C4-2B (cell line): Measurements from ENCODE around the gene UBE2U.

Source experiments
- H3K27ac ChIP-seq: fragments of 450-650 bp; 2 replicates; pipeline ENCODE4 v1.5.1; 2017
- ZFX ChIP-seq: fragments of 450-650 bp; IDR thresholded peaks from 2 replicates; pipeline ENCODE4 v1.6.1; 2017
- TF ChIP-seq, protein P1 (sequence below): fragments of 450-650 bp; conservative IDR thresholded peaks from 2 replicates; pipeline ENCODE4 v1.5.1; 2017; ENCODE audit warnings: mild to moderate bottlenecking

UBE2U gene

DNA sequence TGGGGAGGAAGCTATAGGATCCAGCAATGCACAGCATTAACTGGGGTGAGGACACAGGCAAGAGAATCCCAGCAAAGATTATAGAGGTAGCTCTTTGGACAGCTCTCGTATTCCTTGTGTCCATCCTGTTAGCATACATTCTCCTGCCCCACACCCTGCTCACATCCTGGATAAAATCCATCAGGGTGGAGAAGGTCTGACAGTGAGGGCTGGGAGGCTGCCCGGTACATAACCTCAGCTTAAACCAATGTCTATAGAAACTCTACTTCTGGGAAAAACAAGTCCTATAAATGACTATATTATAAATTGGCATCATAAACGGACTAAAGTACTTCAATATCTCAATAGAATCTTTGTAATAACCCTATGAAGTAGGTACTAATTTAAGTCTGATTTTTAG, 36.8 kb upstream of the UBE2U start:
- TF ChIP-seq, protein P1, sequence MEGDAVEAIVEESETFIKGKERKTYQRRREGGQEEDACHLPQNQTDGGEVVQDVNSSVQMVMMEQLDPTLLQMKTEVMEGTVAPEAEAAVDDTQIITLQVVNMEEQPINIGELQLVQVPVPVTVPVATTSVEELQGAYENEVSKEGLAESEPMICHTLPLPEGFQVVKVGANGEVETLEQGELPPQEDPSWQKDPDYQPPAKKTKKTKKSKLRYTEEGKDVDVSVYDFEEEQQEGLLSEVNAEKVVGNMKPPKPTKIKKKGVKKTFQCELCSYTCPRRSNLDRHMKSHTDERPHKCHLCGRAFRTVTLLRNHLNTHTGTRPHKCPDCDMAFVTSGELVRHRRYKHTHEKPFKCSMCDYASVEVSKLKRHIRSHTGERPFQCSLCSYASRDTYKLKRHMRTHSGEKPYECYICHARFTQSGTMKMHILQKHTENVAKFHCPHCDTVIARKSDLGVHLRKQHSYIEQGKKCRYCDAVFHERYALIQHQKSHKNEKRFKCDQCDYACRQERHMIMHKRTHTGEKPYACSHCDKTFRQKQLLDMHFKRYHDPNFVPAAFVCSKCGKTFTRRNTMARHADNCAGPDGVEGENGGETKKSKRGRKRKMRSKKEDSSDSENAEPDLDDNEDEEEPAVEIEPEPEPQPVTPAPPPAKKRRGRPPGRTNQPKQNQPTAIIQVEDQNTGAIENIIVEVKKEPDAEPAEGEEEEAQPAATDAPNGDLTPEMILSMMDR = no peak
- TF ChIP-seq ZFX = no peak
- no peak overlapping the region for H3K27ac ChIP-seq

- no peak overlapping the region for H3K27ac ChIP-seq
- TF ChIP-seq, protein P1 = no peak
- no peak for TF ChIP-seq ZFX
These were observed 36.2 kb upstream of the UBE2U start for GRCh38 chr1:64167176-64167575.

GRCh38 chr1:64171246-64171645, 32.2 kb upstream of the UBE2U start:
- TF ChIP-seq, protein P1 = no peak
- no peak for TF ChIP-seq ZFX
- peak overlapping the region; percentile 75; the same call in 1 of the 2 replicates for H3K27ac ChIP-seq

GRCh38 chr1:64171797-64172281, 31.6 kb upstream of the UBE2U start:
- peak overlapping the region; percentile 75; the same call in 1 of the 2 replicates for H3K27ac ChIP-seq
- no peak for TF ChIP-seq ZFX
- TF ChIP-seq, protein P1 = no peak

GRCh38 chr1:64172458-64172983, 30.9 kb upstream of the UBE2U start:
- H3K27ac ChIP-seq = peak overlapping the region; percentile 50; the same call in 1 of the 2 replicates
- no peak for TF ChIP-seq ZFX
- TF ChIP-seq, protein P1 = no peak

- no peak for TF ChIP-seq ZFX
- TF ChIP-seq, protein P1 = no peak
- H3K27ac ChIP-seq = peak overlapping the region; percentile 50
These were observed 30.0 kb upstream of the UBE2U start for GRCh38 chr1:64173336-64173940.

DNA sequence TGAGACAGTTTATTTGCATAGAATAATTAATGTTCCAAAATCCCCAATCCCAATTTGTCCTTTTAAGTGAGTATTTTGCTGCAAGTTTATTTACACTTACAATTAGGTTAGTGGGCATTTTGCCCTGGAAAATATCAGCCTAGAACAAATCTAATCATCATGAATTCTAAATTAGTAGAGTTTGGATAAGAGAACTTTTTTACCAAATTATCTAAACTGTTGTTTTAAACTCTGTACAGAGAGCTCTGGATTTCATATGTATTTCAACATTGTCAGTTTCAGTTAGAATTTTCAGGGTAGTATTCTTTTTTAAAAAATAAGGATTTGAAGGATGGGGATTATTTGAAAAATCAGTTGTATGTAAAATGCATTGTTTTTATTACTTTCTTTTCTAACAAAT, 27.8 kb upstream of the UBE2U start:
- TF ChIP-seq, protein P1 = no peak
- no peak overlapping the region for H3K27ac ChIP-seq
